HepG2 (cell line): Measurements from ENCODE around the gene NR4A2.

Experiments
- DNMT3B ChIP-seq: conservative IDR thresholded peaks from 2 replicates; pipeline ENCODE4 v1.6.1; 2016; ENCODE audit warnings: missing biosample characterization, control low read depth
- MAFK ChIP-seq, 2 experiments: IDR thresholded peaks in 1 of 2; conservative IDR thresholded peaks in 1 of 2; 2 replicates each; pipeline ENCODE4 v1.6.1; 2011; ENCODE audit warnings: improper control_type of control experiment in 2 of 2, low read length in 2 of 2
- TF ChIP-seq, protein P1 (sequence below): sonication (generic); formaldehyde crosslinking; IDR thresholded peaks from 2 replicates; pipeline ENCODE4 v1.5.1; 2020; ENCODE audit warnings: mild to moderate bottlenecking, moderate library complexity, missing genetic modification reagents

DNA sequence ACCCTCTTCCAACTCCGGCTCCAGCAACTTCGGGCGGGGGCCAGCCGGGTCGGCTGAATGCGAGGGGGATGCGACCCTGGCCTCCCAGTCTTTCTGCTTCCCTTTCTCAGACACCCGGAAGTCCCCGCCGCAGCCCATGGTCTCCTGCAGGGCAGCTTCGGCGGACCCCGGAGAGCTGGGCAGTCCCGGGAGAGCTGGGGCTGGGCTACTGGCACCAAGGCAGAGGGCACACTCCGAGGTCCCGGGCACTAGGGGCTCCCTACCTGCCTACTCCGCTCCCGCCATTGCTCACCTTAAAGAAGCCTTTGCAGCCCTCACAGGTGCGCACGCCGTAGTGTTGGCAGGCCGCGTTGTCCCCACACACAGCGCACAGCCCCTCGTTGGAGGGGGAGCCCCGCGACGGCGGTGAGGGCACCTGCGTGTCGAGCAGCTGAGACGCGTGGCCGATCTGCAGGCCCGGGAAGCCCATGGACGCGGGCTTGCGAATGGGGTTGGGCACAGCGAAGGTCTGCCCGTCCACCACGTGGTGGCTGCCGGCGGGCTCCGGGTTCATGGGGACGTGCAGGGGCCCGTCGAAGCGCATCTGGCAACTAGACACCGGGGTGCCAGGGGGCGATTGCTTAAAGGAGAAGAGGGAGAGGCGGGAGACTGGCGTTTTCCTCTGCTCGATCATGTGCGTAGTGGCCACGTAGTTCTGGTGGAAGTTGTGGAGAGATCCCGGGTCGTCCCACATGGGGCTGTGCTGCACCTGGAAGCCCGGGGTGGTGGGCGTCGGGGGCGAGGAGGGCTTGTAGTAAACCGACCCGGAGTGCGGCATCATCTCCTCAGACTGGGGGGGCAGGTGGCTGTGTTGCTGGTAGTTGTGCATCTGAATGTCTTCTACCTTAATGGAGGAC lies 3.2 kb downstream of the NR4A2 start:
- no peak for TF ChIP-seq MAFK (conservative IDR thresholded peaks at IDR 0.05 in 1 of 2, IDR thresholded peaks at IDR 0.05 in 1 of 2; ENCODE audit: low read length in 2 of 2)
- no peak for TF ChIP-seq DNMT3B
- TF ChIP-seq, protein P1, sequence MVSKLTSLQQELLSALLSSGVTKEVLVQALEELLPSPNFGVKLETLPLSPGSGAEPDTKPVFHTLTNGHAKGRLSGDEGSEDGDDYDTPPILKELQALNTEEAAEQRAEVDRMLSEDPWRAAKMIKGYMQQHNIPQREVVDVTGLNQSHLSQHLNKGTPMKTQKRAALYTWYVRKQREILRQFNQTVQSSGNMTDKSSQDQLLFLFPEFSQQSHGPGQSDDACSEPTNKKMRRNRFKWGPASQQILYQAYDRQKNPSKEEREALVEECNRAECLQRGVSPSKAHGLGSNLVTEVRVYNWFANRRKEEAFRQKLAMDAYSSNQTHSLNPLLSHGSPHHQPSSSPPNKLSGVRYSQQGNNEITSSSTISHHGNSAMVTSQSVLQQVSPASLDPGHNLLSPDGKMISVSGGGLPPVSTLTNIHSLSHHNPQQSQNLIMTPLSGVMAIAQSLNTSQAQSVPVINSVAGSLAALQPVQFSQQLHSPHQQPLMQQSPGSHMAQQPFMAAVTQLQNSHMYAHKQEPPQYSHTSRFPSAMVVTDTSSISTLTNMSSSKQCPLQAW, result no peak
